Hepatocyte (in vitro differentiated cells): Measurements from ENCODE around the gene CARD8.

Experiments used
- CTCF ChIP-seq: fragments of 200-600 bp; sonication (generic); IDR thresholded peaks from 2 replicates; pipeline ENCODE4 v1.5.1; 2016; ENCODE audit warnings: antibody characterized with exemption, mild to moderate bottlenecking; ENCODE audit not compliant: poor library complexity
- EZH2 ChIP-seq: fragments of 200-600 bp; sonication (generic); IDR thresholded peaks from 2 replicates; pipeline ENCODE4 v1.6.1; 2016; ENCODE audit warnings: antibody characterized with exemption, mild to moderate bottlenecking, borderline replicate concordance
- EZH2phosphoT487 ChIP-seq: fragments of 200-600 bp; sonication (generic); IDR thresholded peaks from one replicate; pipeline ENCODE4 v1.6.1; 2018; ENCODE audit warnings: antibody characterized with exemption, mild to moderate bottlenecking, low read depth, moderate library complexity; ENCODE audit not compliant: unreplicated experiment, severe bottlenecking

DNA sequence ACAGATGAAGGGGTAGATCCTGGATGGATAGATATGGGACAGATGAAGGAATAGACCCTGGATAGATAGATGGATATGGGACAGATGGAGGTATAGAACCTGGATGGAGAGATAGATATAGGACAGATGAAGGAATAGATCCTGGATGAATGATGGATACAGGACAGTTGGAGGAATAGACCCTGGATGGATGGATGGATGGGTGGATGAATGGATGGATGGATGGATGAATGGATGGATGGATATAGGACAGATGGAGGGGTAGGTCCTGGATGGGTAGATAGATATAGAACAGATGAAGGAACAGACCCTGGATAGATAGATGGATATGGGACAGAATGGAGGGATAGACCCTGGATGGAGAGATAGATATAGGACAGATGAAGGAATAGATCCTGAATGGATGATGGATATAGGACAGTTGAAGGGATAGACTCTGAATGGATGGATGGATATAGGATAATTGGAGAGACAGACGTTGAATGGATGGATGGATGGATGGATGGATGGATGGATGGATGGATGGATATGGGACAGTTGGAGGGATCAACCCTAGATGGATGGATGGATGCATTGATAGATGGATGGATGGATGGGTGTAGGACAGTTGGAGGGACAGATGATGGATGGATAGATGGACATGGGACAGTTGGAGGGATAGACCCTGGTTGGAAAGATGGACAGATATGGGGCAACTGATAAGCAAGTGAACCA, 46.3 kb upstream of the CARD8 start:
- TF ChIP-seq CTCF (no peak), EZH2 (no peak), EZH2phosphoT487 (no peak)
